Neural cell (in vitro differentiated cells): ENCODE results near the gene ADH7. TPM values are rescaled to one million over a fixed set of nuclear protein-coding genes. Genes with fewer than 3 reads are reported as not detected.

Source experiments
- H2AFZ ChIP-seq: fragments of 200-600, 300-800 bp; sonication (generic), shearing (Covaris generic); 2 replicates; pipeline ENCODE4 v1.6.0; 2014; ENCODE audit warnings: low read depth, mild to moderate bottlenecking, antibody characterized with exemption, low read length, moderate library complexity
- H3F3A ChIP-seq: fragments of 200-600 bp; shearing (Covaris generic); 2 replicates; pipeline ENCODE4 v1.6.1; 2016; ENCODE audit warnings: mild to moderate bottlenecking, moderate library complexity, mixed read lengths, antibody characterized with exemption, low read length; ENCODE audit not compliant: insufficient read depth, poor library complexity, severe bottlenecking
- H3K27ac ChIP-seq: fragments of 200-600, 300-800 bp; sonication (generic), shearing (Covaris generic); 2 replicates; pipeline ENCODE4 v1.5.1; 2014; ENCODE audit warnings: mild to moderate bottlenecking, low read length, moderate library complexity
- H3K27me3 ChIP-seq: fragments of 300-800, 200-600 bp; sonication (generic), shearing (Covaris generic); 2 replicates; pipeline ENCODE4 v1.6.0; 2014; ENCODE audit warnings: mild to moderate bottlenecking, low read depth, low read length, moderate library complexity; ENCODE audit not compliant: insufficient read depth
- H3K36me3 ChIP-seq: fragments of 300-800, 200-600 bp; sonication (generic), shearing (Covaris generic); 2 replicates; pipeline ENCODE4 v1.5.1; 2014; ENCODE audit warnings: mild to moderate bottlenecking, antibody characterized with exemption, low read length, moderate library complexity; ENCODE audit not compliant: insufficient read depth
- H3K4me2 ChIP-seq: fragments of 300-800, 200-600 bp; sonication (generic), shearing (Covaris generic); 2 replicates; pipeline ENCODE4 v1.6.0; 2014; ENCODE audit warnings: mild to moderate bottlenecking, low read length
- H3K4me3 ChIP-seq: fragments of 300-800, 200-600 bp; sonication (generic), shearing (Covaris generic); 2 replicates; pipeline ENCODE4 v1.5.1; 2014; ENCODE audit warnings: mild to moderate bottlenecking, low read length, moderate library complexity
- H3K79me2 ChIP-seq: fragments of 200-600 bp; shearing (Covaris generic); replicated peaks from 2 replicates; pipeline ENCODE4 v1.6.0; 2014; ENCODE audit warnings: mild to moderate bottlenecking, low read length, moderate library complexity; ENCODE audit not compliant: insufficient read depth
- H3K9ac ChIP-seq: fragments of 300-800, 200-600 bp; sonication (generic), shearing (Covaris generic); 2 replicates; pipeline ENCODE4 v1.6.1; 2016; ENCODE audit warnings: mild to moderate bottlenecking, low read length, mixed read lengths
- H3K9me2 ChIP-seq: fragments of 200-600 bp; shearing (Covaris generic); 2 replicates; pipeline ENCODE4 v1.6.1; 2016; ENCODE audit warnings: mild to moderate bottlenecking, low read length, mixed read lengths; ENCODE audit not compliant: insufficient read depth
- H3K9me3 ChIP-seq: fragments of 200-600, 300-800 bp; sonication (generic), shearing (Covaris generic); 2 replicates; pipeline ENCODE4 v1.6.1; 2016; ENCODE audit warnings: mild to moderate bottlenecking, mixed run types, low read length, moderate library complexity, mixed read lengths
- H4K20me1 ChIP-seq: fragments of 200-600 bp; shearing (Covaris generic); 2 replicates; pipeline ENCODE4 v1.6.1; 2016; ENCODE audit warnings: mild to moderate bottlenecking, mixed run types; ENCODE audit not compliant: insufficient read depth
- EP300 ChIP-seq: fragments of 450-650 bp; conservative IDR thresholded peaks from 2 replicates; pipeline ENCODE4 v1.6.1; 2014; ENCODE audit warnings: antibody characterized with exemption, mild to moderate bottlenecking, moderate library complexity; ENCODE audit not compliant: poor library complexity, severe bottlenecking
- EZH2 ChIP-seq: fragments of 200-600, 300-800 bp; shearing (Covaris generic), sonication (generic); IDR thresholded peaks from 2 replicates; pipeline ENCODE4 v1.6.1; 2014; ENCODE audit warnings: antibody characterized with exemption, low read length, borderline replicate concordance, mild to moderate bottlenecking; ENCODE audit not compliant: insufficient read depth, poor library complexity, severe bottlenecking
- MXI1 ChIP-seq: fragments of 450-650 bp; conservative IDR thresholded peaks from 2 replicates; pipeline ENCODE4 v1.6.1; 2014; ENCODE audit warnings: antibody characterized with exemption, mild to moderate bottlenecking; ENCODE audit not compliant: poor library complexity, severe bottlenecking
- POLR2AphosphoS5 ChIP-seq: IDR thresholded peaks from 2 replicates; pipeline ENCODE4 v1.6.1; 2012
- RAD21 ChIP-seq: fragments of 450-650 bp; conservative IDR thresholded peaks from 2 replicates; pipeline ENCODE4 v1.6.1; 2014; ENCODE audit warnings: antibody characterized with exemption, mild to moderate bottlenecking, moderate library complexity
- REST ChIP-seq: IDR thresholded peaks from 2 replicates; pipeline ENCODE4 v1.6.1; 2012; ENCODE audit warnings: borderline replicate concordance
- SMC3 ChIP-seq: fragments of 450-650 bp; conservative IDR thresholded peaks from 2 replicates; pipeline ENCODE4 v1.6.1; 2014; ENCODE audit warnings: antibody characterized with exemption, mild to moderate bottlenecking, moderate library complexity; ENCODE audit not compliant: poor library complexity
- TAF1 ChIP-seq: IDR thresholded peaks from 2 replicates; pipeline ENCODE4 v1.6.1; 2012; ENCODE audit warnings: low read depth
- polyA plus RNA-seq: library from polyadenylated mRNA; depleted of rRNA; stranded (reverse); fragments of >200 nt; gene quantifications from 2 replicates; pipeline ENCODE4 v1.2.3, GENCODE V29; 2014
- TF ChIP-seq, protein P1 (sequence below): fragments of 450-650 bp; IDR thresholded peaks from 2 replicates; pipeline ENCODE4 v1.5.1; 2014; ENCODE audit warnings: antibody characterized with exemption, mild to moderate bottlenecking, moderate library complexity; ENCODE audit not compliant: poor library complexity, severe bottlenecking

ADH7 gene
- polyA plus RNA-seq, 1 donor from 2014 or later, result not detected

DNA sequence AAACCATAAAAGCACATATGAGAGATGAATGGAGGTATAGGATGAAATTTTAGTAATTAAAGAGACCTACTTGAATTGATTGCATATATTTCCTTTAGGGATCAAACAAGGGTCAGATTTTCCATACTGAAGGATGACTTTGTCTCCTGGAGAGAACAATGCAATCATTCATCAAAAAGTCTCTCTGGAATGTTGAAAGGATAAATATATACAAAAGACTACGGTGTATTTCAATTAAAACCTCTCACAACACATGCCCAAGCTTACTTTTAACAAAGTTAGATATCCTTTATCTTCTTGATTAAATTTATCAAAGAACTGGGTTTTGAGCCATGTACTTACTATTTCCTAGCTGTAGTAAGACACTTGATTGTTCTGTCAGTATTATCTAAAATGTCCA lies 36.8 kb upstream of the ADH7 start:
- Histone ChIP-seq H3K27ac (no peak overlapping the region), H3K79me2 (no peaks in the 10 kb centered on the region), H3K9ac (no peak overlapping the region), H3K9me2 (no peaks in the 10 kb centered on the region), H3F3A (no peaks in the 10 kb centered on the region), H3K4me2 (no peak overlapping the region), H3K4me3 (no peak overlapping the region), H3K27me3 (no peaks in the 10 kb centered on the region), H3K36me3 (no peaks in the 10 kb centered on the region), H4K20me1 (no peaks in the 10 kb centered on the region), H3K9me3 (no peaks in the 10 kb centered on the region), H2AFZ (no peak overlapping the region)
- TF ChIP-seq, protein P1, sequence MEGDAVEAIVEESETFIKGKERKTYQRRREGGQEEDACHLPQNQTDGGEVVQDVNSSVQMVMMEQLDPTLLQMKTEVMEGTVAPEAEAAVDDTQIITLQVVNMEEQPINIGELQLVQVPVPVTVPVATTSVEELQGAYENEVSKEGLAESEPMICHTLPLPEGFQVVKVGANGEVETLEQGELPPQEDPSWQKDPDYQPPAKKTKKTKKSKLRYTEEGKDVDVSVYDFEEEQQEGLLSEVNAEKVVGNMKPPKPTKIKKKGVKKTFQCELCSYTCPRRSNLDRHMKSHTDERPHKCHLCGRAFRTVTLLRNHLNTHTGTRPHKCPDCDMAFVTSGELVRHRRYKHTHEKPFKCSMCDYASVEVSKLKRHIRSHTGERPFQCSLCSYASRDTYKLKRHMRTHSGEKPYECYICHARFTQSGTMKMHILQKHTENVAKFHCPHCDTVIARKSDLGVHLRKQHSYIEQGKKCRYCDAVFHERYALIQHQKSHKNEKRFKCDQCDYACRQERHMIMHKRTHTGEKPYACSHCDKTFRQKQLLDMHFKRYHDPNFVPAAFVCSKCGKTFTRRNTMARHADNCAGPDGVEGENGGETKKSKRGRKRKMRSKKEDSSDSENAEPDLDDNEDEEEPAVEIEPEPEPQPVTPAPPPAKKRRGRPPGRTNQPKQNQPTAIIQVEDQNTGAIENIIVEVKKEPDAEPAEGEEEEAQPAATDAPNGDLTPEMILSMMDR, result no peak
- TF ChIP-seq TAF1 (no peak), MXI1 (no peak), SMC3 (no peak), EP300 (no peak), EZH2 (no peak), RAD21 (no peak), POLR2AphosphoS5 (no peak), REST (no peak)

- no peaks in the 10 kb centered on the region for H3K9me3 ChIP-seq
- no peak overlapping the region for H3K4me2 ChIP-seq
- H3K36me3 ChIP-seq, result no peaks in the 10 kb centered on the region
- no peaks in the 10 kb centered on the region for H3F3A ChIP-seq
- H2AFZ ChIP-seq, result no peak overlapping the region
- H3K4me3 ChIP-seq, result no peak overlapping the region
- no peak overlapping the region for H3K9ac ChIP-seq
- no peaks in the 10 kb centered on the region for H3K79me2 ChIP-seq
- H4K20me1 ChIP-seq, result no peaks in the 10 kb centered on the region
- H3K9me2 ChIP-seq, result no peaks in the 10 kb centered on the region
- H3K27me3 ChIP-seq, result no peaks in the 10 kb centered on the region
- no peak overlapping the region for H3K27ac ChIP-seq
- TF ChIP-seq EP300 (no peak), TAF1 (no peak), MXI1 (no peak), POLR2AphosphoS5 (no peak), SMC3 (no peak)
- TF ChIP-seq, protein P1, result no peak
These were observed 36.2 kb upstream of the ADH7 start for GRCh38 chr4:99471349-99471748.
